HG02885 (cell line): ENCODE data around the gene VILL.
"Not testable (repeated sequence)": the region's sequence is repeated elsewhere in the genome, so short reads cannot be mapped to it uniquely, and the experiment has no call there.

Source experiments
- ATAC-seq: cut with Tn5 transposase; IDR thresholded peaks from one replicate; pipeline ENCODE4 v1.9.1; 2021; ENCODE audit warnings: mild to moderate bottlenecking; ENCODE audit not compliant: unreplicated experiment, poor library complexity

Gene VILL

DNA sequence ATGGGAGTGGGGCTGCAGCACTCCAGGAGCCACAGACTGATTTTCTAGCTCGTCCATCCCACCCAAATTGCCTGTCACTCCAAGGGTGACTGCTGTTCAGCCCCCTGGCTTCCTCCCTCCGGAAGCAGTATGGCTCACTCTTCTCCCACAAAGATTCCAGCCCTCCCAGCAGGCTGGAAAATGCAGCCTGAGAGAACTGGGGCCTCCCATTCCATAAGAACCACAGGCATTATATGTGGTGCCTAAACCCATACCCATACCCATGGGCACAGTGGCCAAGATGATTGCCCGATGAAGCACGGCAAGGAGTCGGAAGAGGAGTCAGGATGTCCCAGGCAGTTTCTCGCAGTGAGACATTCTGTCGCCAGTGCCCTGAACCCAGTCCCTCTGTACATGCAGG is 6.0 kb upstream of the VILL start:
- no peak for ATAC-seq

DNA sequence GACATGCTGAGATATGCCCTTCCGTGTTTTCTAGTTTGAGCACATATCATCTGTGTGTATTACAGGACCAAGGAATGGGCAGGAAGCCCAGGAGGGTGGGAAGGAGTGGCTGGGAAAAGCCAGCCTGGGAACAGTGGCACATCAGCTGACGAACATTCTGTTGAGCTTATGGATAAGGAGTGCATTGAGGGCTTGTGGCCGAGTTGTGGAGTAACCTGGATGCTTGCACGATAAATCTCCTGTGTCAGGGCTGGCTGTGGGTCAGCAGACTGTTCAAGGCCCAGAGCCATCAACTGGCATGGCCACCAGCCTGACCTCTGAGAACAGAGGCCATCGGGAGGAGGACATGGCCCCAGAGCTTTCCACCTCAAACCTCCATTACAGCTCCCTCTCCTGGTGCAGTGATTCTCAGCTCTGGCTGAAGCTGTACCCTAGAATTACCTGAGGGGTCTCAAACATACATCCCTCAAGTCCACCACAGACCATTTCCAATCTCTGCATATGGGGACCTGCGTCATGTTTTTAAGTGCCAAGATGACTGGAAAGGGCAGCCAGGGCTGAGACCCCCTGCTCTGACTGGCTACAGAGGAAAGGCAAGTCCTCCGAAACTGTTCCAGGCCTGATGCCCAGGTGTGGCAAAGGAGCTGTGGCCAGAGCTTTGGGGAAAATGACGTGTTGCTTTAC is 4.8 kb upstream of the VILL start:
- no peak for ATAC-seq

DNA sequence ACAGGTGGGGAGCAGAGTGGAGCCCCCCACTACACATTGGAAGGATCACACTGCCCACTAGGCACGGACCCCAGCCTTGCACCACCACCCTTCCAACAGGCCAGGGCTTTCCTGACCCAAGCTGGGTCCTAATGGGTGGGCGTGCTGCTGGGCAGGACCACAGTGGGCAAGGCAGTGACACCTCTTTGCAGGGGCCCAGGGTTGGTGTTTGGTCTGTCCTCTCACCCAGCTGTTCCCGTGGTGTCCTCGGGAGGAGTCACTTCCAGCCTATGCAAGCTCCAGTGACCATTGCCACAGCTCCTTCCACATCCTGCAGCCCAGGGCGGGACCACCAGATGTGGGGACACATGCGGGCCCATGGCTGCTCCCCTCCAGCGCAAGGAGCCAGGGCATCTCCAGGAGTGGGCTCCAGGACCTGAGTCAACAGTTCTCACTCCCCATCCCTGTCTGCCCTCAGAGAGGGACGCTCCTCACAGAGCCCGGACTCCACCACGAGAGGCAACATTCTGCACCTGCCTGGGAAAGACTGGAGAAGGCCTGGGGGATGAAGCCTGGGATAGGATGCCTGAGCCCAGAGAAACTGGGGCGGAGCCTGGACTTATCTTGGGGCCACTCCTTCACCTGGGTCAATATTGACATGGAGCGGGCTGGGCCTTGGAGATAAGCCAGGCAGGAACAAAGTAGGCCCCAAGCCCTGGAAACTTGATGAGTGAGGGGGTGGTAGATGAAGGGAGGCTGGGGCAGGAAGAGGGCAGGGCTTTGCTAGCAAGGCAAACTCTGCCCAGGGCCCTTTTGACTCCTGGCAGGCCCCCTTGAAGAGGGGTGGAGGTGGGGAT is 3.9 kb upstream of the VILL start:
- no peak for ATAC-seq

DNA sequence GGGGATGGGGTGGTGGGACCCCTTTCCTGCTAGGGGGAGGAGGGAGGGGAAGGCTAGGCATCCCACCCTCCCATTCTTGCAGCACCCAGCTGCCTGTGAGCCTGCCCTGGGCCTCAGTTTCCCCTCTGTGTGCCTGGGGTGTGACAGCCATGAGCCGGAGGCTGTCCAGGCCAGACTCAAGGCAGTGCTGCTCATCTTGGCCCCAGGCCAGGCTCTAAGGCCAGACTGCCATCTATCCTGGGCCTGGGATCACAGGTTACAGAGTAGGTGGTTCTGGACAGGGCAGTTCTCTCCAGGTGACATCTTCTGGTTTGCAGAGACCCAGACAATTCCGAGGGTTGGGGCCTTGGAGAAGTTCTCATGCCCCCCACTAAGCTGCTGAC is 3.3 kb upstream of the VILL start:
- ATAC-seq: no peak

DNA sequence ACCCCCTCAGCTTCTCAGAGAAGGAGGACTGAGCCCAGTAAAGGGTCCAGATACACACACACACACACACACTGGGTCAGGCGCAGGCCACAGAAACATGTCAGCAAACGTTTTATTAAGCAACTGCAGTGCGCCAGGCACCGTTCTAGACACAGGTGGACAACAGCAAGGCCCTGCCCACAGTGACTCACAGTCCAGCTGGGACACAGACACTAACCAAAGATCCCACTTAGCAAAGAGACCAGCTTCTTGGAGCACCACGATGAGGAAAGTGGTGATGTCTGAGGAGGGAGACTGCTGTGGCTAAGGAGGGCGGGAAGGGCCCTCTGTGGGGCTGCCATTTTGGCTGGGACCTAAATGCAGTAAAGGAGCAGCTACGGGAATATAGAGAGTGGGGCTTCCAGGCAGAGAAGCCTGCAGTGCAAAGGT is 2.8 kb upstream of the VILL start:
- no peak for ATAC-seq

DNA sequence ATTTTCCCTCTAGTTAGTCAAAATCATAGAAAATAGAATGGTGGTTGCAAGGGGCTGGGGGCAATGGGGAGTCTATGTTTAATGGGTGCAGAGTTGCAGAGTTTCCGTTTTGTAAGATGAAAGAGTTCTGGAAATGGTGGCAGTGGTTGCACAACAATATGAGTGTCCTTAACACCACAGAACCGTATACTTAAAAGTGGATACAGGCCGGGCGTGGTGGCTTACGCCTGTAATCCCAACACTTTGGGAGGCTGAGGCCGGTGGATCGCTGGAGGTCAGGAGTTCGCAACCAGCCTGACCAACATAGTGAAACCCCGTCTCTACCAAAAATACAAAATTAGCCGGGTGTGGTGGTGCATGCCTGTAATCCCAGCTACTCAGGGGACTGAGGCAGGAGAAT is 2.2 kb upstream of the VILL start:
- not testable (repeated sequence) for ATAC-seq

DNA sequence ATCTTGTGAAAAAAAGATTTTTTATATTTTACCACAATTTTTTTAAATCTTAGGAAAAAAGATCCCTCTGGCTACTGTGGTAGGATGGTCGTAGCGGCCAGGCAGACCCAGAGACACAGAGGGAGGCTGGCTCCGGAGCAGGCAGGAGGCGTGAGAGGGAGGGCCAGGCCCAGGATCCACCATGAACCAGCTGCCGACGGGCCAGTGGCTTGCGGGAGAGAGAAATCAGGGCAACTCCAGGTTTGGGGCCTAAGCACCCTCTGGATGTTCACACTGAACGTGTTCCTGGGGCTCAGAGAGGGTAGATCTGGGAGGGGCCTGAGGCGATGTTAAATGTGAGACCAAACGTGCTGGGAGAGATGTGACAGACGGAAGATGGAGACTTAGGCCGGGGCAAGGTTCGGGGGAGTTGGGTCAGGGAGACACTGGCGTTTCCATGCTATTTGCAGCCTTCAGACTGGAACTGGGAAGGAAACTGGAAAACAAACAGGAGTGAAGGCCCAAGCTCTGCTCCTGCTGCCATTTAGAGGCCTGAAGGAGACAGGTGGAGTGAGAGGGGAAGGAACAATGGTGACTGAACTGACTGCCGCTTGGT is 1.6 kb upstream of the VILL start:
- ATAC-seq: no peak

DNA sequence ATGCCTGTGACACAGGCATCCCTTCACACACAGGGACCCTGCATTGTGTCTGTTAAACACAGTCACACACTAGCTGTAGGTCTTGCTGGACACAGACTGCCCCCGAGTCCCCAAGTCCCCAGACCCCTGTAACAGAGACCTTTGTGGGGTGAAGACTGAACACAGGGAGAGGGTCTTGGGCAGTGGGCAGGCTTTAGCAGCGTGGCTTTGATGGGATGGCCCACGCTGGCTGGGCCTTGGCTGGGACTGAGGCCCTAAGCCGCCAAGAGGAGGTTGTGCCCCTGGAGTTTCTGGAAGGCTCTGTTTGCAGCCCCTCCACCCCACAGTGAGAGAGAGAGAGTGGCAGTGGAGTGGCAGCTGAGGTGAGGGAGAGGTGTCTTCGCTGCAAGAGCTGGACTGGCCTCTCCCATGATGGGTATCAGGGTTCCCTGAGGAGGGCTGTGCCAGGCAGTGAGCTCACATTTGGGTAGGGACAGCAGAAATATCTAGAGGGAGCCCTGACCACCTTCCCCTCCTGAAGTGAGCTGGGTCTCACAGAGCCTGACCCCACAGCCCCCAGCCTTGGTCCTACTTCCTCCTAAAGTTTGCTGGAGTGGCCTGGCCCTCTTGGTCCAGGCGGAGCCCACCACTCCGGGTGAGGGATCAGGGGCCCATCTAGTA is 635 bp upstream of the VILL start:
- ATAC-seq: no peak

DNA sequence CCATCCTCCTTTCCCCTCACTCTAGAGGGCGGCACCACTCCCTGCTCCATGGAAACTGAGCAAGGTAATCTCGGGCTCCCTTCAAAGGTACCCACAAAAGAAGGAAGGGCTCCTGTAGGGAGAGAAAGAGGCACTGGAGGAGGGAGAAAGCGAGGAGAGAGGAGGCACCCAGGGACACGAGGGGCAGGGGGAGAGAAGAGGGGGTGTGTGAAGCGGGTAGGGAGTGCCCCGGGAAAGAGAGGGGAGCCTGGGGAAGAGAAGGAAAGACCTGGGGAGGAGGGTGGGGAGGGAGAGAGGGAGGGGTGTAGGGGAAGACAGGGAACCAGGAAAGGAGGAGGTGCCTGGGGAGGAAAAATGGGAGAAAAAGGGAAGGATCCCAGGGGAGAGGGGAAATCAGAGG is 523 bp downstream of the VILL start:
- no peak for ATAC-seq

DNA sequence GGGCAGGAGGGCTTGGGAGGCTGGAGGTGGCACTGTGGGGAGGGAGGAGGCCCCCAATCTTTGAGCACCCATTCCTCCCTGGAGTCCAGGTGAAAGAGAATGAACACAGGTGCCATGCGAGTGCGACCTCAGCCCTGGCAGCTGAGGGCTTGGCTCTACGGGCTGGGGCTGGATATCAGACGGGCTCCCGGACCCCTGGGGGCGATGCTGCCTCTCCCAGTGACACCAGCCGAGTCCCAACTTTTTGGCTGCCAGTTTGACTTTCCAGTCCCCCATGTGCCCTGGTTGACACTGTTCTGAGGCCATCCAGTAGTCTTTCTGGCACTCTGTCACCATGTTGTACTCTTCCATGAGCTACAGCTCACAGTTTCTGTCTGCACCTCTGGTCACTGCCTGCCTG is 1.2 kb downstream of the VILL start:
- ATAC-seq: no peak

DNA sequence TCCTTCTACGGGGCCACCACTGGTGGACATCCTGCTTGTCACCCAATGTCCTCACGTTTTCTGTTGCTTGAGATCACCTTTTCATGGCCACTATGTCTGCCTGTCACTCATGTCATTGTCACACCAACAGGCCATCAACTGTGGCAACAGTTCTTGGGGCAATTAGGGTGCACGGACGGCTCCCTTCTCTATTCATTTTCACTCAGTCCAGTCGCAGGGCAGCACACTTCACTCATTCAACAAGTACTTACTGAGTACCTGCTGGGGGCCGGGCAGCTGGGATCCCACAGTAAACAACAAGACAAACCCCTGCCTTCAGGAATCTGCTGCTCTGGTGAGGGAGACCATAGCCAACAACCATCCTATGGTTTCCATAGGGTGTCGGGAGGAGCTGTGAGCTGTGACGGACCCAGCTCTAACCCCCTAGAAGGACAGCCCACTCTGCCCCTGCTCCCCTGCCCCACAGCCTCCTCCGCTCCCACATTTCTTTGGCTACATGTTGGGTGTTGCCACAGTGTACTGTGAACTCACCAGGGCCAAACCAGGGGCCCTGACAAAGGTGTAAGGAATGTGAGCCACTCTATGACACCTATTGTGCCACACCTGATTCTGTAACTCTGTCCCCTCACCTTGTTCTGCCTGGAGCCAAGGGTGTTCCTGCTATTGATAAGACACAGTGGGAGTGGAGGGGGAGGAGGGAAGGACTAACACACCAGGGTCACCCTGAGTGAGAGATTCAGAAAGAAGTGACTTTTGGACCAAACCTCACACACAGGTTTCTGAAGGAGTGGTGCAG is 1.9 kb downstream of the VILL start:
- ATAC-seq: no peak

DNA sequence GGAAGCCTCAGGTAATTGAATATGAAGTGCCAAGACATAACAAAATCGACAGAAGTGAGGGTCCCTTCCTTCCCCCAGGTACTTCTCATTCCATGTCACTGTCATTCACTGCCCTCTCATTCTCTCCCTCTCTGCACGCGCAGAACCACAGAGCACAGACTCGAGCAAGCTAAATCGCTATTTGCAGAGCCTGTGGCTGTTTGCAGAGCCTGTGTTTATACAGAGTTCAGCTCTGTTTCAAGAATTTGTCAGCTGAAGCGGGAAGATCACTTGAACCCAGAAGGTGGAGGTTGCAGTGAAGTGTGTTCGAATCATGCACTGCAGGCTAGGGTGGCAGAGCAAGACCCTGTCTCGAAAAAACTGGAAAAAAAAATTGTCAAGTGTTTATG is 2.5 kb downstream of the VILL start:
- ATAC-seq: no peak

DNA sequence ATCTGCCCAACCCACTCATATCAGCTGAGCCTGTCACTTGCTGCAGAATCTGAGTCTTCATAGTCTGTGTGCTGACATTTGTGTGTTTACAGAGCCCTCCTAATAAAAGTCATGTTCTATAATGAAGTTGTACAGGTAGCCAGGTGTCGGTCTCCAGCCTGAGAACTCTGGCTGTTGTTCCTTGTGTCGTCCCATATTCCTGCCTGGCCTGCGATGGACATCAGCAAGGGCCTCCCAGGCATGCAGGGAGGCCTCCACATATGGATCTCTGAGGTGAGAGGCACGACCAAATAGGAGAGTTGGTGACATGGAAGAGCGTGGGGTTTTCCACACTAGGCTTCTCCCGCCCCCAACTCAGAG is 2.9 kb downstream of the VILL start:
- ATAC-seq: no peak

DNA sequence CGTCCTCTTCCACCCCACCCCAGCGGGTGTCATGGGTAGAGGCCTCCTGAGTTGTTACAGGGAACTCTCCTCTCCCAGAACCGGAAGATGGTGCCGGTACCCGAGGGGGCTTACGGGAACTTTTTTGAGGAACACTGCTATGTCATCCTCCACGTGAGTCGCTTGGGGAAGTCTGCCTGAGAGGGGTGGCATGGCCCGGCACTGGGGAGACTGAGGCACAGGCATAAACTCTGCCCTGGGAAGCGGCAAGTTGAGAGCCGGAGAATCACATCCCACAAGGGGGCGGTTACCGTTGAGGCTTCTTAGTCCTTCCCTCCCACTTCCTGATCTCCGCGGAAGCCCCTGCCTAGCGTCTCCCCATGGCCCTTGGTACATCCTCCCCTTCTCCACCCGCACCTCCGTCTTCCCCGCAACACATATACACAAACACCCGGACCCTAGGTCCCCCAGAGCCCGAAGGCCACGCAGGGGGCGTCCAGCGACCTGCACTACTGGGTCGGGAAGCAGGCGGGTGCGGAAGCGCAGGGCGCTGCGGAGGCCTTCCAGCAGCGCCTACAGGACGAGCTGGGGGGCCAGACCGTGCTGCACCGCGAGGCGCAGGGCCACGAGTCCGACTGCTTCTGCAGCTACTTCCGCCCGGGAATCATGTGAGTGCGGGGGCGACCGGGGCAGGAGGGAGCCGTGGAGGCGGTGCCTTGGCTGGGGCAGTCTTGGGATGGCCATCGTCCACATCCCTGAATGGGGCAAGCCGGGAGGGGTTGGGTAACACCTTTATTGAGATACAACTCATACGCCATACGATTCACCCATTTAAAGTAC is 3.4 kb downstream of the VILL start:
- ATAC-seq: peak; percentile 72

DNA sequence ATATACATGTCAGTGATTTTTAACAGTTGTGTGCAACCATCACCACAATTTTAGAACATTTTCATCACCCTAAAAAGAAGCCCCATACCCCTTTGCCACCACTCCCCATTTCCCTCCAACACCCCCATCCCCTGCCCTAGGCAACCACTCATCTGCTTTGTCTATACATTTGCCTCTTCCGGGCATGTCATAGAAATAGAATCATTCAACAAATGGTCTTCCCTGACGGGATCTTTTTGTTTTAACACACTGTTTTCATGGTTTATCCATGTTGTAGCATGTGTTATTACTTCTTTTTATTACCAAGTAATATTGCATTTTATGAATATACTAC is 4.0 kb downstream of the VILL start:
- ATAC-seq: no peak

DNA sequence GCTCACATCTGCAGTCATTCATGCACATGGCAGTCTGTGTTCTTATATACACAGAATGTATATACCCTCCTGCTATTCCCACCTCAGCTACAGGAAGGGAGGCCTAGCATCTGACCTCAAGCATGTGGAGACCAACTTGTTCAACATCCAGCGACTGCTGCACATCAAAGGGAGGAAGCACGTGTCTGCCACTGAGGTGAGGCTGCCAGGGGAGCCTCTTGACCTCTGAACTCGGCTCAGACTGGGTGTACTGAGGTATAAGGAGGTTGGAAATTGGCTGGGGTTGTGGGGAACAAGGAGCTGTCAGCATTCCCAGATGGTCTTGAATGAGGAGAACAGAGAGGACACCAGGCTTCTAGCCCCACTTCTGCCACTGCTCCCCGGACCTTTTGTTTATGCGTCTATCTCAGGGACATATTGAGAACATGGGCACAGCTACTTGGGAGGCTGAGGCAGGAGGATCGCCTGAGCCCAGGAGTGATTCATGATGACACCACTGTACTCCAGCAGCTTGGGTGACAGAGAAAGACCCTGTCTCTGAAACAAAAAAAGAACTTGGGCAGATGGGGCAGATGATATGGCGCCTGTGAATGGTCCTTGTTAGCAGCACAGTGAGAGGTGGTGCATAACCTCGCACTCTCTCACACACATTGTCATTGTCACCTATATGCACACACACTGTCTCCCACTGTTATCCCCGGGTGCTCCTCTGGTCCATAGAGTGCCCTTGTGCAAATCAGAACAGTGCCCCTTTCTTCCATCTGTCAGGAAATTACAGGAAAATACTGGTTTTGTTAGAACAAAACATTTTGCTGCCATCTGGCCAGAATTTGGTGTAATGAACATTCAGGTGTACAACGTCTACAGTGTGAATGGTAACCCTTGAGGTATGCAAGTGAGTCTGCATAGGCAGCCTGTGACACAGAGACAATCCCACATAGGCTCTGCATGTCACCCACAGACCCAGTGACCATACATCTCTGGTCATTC is 5.4 kb downstream of the VILL start:
- ATAC-seq: no peak

DNA sequence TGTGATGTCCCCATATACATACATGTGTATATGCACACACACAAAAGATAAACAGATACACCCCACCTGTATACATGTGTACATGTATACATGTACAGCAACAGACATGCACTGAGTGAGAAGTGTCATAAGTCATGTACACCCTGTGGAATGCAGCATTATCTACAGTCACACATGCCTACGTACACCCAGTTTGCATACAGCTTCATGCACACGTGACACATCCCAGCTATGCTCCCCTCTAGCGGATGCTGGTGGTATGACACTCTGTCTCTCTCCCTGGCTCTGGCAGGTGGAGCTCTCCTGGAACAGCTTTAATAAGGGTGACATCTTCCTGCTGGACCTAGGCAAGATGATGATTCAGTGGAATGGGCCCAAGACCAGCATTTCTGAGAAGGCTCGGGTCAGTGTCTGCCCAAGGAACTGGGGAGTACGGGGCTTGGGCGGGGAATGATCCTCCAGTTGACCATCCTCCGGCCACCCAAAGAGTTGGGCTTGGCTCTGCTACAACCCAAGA is 6.3 kb downstream of the VILL start:
- ATAC-seq: peak; percentile 53

DNA sequence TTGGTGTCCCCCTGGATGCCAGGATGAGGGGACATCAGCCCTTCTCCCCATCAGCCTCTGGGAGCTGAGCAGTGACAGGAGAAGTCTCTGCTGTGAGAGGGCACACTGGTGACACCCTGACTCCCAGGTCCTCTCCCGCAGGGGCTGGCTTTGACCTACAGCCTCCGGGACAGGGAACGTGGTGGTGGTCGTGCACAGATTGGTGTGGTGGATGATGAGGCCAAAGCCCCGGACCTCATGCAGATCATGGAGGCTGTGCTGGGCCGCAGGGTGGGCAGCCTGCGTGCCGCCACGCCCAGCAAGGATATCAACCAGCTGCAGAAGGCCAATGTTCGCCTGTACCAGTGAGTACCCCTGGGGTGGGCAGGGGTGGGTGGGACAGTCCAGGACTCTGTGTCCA is 6.8 kb downstream of the VILL start:
- no peak for ATAC-seq
